Measurements from ENCODE around the gene ABR. TPM values are rescaled to one million over a fixed set of nuclear protein-coding genes. Genes with fewer than 3 reads are reported as not detected.
A peak's percentile ranks its signal among the peaks of the same experiment; 100 is the strongest.
"Not testable (repeated sequence)": the region's sequence is repeated elsewhere in the genome, so short reads cannot be mapped to it uniquely, and the experiment has no call there.

The ABR gene
- total RNA-seq, 1 donor from 2014 or later = 158 TPM

DNA sequence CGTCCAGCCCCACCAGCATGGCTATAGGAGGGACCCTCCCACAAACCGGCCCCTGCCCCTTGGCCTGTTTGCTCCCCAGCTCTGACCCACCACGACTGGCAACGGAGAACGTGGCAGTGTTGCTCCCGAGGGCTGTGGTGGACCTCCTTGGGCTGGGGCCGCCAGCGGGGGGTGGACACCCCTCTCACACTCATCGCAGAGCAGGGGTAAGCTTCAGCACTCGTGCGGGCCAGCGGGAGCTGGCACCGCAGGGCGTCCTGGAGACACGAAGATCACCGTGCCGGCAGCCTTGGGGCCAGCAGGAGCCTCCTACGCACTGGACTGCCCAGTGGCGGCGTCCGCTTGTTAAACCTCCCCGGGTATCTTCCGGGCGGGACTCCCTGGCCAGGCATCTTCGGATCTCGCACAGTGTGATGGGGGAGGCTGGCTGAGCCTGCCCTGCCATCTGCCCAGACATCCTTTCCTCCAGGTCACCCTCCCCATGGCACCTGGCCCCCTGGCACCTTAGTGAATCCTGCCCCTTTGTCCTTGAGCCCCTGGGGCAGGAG lies 53.5 kb downstream of the ABR start:
- intact Hi-C loops (cut with DNase I) = no loop called here
- DNase-seq (ENCODE audit: low spot score) = no peak

DNA sequence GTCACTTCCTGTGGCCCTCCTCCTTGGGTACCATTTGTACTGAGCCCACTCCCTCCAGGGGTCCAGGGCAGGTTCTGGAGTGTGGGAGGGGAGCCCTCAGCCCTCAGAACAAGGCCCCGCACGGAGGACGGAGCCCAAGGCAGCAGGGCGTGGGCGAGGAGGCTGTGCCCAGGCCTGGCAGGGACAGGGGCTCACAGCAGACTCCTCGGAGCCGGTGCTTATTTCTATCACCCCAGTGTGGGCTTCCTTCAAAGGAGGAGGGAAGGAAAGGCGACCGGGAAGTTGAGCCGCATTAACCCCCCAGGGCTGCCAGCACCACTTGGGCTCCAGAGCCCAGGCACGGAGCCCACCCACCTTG lies 54.0 kb downstream of the ABR start:
- no peak for DNase-seq (ENCODE audit: low spot score)
- intact Hi-C loops (cut with DNase I) = no loop called here

DNA sequence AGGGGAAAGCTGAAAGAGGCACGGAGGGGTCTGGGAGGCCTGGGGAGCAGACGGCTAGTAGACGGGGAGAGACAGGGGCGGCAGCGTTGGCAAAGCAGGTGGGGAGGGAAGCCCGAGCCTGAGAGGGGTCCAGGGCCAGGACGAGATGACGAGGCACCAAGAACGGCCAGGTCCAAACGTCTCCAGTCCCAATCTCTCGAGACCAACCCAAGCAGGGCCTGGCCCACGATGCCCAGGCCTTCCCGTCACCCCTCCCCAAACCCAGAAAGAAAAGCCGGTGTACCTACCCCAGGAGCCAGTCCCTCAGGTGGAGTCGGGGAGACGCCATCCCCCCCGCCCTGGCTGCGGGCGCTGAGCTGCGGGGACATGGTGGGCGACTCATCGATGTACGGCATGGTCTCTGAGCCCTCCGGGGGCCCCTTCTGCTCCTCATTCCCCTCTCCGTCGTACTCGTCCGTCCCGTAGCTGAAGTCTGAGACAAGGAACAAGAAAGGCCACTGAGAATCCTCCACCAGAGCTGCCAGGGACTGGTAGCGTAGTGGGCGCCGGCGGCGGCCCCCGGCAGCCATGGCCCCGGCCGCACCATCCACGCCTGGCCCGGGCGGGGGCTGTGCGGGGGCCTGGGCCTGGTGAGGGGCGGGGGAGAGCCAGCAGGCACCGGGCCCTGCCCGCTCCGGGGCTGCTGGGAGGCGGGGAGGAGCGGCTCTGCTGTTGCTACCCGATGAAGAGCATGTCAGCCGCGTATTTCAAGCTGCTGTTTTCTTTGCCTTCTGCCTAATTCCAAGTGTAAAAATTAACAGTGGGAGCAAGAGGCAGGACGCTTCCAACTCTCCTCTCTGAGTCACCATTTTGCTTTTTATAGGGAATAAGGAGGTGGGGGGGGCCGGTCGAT lies 54.6 kb downstream of the ABR start:
- DNase-seq (ENCODE audit: low spot score) = no peak
- intact Hi-C loops (cut with DNase I) = loop anchor here (5.0 kb wide), 1 partner anchor 42 kb away; no protein-coding TSS in a partner anchor

DNA sequence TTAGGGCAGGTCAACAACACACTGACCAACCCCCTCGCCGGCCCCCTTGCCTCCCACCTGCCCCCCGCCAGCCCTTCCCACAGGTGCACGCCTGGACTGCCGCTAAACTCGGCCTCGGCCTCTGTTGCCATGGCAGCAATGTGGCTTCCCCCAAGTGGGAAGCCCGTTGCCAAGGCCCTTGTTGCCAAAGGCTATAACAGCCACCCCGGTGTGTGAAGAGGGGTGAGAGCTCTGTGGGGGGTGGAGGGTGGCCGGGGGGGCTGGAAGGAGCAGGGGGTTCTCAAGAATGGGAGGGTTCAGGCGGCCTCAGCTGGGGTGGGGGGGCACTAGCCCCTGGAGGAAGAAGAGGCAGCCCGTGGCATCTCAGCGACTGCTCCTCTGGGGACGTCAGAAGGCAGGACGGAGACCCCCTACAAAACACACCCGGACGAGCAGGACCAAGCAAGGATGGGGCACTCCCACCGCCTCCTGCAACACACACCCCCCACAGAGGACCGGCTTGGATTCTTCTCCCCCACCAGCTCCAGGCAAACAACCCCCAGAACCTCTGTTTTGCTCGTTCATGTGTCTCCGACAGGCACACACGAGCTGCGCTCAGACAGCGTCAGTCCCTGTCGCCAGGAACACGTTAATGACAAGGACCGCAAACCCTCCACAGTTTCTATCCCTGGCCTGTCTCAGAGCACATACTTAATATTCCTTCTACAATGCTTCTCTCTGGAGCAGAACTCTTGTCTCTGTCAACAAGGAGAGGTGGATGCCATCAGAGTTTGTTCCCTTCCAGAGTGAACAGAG lies 55.7 kb downstream of the ABR start:
- intact Hi-C loops (cut with DNase I) = loop anchor here (1.0 to 5.0 kb wide), 3 partner anchors 23 to 63 kb away; no protein-coding TSS in a partner anchor
- DNase-seq (ENCODE audit: low spot score) = no peak

DNA sequence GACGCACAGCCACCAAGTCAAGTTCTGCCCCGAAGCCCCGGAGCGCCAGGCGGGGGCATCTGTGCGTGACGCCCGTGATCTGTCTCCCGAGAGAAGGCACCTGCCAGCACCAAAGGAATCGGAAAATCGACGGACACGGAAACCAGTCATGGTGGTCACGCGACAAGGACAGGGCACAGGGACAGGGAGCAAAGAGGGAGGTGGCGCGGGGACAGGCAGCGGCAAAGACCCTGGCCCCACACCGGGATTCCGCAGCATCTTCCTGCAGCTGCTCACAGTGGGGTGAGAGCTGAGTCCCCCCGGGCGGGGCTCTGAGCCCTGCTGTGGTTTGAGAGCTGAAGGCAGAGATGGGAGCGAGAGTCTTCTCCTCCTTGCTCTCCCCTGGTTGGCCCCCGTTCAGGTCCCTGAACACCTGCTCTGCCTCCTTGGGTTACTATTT lies 56.4 kb downstream of the ABR start:
- intact Hi-C loops (cut with DNase I) = loop anchor here (1.0 to 5.0 kb wide), 3 partner anchors 24 to 64 kb away; no protein-coding TSS in a partner anchor
- DNase-seq (ENCODE audit: low spot score) = no peak

DNA sequence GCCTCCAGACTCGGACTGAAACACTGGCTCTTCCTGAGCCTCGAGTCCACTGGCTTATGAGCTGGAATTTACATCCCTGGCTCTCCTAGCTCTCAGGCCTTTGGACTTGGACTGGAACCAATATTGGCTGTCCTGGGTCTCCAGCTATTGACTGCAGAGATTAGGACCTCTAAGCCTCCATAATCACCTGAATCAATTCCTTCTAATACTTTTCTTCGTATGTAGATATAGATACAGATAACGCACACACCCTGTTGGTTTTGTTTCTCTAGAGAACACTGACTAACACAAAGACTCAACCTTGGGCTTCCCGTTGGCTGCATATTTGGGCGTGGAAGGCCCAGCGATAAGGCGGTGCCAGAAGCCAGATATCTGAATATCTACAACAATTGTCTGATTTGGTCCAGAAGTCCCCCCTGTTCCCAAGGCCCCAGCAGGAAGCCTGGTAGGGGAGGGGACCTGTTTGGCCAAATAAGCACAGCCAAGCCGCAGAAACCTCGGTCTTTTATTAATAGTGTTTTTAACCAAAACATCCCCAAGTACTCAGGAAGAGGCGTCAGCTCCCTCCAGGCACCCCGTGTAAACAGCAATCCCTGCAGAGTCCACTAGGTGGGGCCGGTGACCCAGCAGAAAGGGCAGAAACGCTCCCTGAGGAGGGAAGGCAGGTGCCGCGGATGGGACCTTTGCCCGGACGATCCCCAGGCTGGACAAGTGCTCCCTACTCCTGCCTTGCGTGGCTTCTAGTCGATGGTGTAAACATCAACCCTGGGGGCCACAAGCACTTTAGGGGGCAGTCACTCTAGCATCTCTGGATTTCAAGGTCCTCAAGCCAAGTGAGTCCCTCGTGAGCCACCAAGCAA lies 57.0 kb downstream of the ABR start:
- intact Hi-C loops (cut with DNase I) = loop anchor here (1.0 to 5.0 kb wide), 3 partner anchors 25 to 65 kb away; no protein-coding TSS in a partner anchor
- peak; percentile 94 for DNase-seq (ENCODE audit: low spot score)

DNA sequence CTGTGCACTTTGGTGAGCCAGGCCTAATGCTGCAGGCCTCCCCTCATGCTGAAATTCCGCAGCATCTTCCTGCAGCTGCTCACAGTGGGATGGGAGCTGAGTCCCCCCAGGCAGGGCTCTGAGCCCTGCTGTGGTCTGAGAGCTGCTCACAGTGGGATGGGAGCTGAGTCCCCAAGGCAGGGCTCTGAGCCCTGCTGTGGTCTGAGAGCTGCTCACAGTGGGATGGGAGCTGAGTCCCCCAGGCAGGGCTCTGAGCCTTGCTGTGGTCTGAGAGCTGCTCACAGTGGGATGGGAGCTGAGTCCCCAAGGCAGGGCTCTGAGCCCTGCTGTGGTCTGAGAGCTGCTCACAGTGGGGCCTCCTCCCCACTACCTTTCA lies 58.4 kb downstream of the ABR start:
- not testable (repeated sequence) for DNase-seq (ENCODE audit: low spot score)
- intact Hi-C loops (cut with DNase I) = loop anchor here (5.0 kb wide), 1 partner anchor 46 kb away; no protein-coding TSS in a partner anchor

DNA sequence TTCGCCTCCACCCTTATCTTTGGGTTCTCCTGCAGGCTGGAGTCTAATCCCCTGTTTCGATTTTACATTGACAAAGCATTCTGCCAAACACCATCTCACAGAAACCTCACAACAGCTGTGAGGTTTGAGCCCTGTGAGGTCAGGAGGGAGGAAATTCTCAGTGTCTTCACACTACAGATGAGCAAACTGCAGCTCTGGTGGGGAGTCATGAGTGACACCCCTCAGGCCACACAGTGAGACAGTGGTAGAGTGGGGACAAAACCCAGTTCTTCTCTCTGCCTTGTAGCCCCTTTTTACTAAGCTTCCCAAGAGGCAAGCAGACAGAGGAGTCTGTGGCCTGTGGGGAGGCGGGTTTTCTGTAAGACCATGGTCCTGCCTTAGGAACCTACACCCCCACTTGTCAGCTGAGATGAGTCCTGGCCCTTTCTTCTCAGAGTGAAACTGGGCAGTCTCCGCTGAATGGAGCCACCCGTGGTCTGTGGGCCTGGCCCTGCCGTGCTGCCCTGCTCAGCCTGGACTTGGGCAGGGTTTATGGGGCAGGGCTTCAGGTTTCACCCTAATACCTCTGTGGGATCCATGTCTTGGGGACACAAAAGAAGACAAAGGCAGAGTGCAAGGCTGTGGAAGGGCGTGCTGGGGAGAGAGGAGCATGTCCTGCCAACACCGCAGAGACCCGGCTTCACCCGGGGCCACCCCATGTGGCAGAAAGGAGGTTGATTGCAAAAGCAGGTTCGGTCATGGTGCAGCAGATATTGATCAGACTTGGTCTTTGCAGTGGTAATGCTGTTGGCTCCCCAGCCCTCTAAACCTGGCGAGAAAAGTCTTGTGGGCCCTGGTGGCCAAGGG lies 59.0 kb downstream of the ABR start:
- intact Hi-C loops (cut with DNase I) = loop anchor here (5.0 kb wide), 1 partner anchor 46 kb away; no protein-coding TSS in a partner anchor

DNA sequence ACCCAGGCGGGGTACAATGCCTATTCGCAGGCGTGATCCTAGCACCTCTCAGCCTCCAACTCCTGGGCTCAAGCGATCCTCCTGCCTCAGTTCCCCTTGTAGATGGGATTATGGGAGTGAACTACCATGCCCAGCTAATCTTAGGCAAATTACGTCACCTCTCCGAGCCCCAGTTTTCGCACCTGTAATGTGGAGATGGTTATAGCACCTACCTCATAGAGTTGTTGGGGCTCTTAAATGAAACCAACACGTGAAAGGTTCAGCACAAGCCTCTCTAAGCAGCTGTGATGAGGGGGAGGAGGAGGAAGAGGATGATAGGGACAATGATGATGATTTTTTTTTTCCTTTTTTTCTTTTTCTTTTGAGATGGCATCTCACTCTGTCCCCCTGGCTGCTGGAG lies 59.9 kb downstream of the ABR start:
- intact Hi-C loops (cut with DNase I) = loop anchor here (5.0 kb wide), 1 partner anchor 47 kb away; no protein-coding TSS in a partner anchor

More for the DNA sequence above, 59.0 kb downstream of the ABR start:
- DNase-seq (ENCODE audit: low spot score) = no peak

DNA sequence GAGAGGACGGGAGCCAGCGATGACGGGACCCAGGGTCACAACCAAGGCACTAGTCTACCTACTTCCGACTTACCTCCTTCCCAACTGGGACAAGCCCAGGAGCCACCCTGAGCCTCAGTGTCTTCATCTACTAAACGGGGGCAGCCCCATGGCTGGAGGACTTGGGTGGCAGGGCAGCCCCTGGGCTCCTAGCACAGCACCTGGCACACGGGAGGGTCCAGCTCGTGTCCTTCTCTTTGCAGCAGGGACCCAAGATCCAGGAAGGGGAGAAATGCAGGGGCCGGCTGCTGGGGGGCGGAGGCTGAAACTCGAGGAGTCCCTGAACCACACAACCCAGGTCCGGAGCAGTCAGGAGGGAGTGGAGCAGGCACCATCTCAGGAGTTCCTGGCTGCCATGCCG lies 63.2 kb downstream of the ABR start:
- DNase-seq (ENCODE audit: low spot score) = no peak
- intact Hi-C loops (cut with DNase I) = no loop called here

More for the DNA sequence above, 59.9 kb downstream of the ABR start:
- no peak for DNase-seq (ENCODE audit: low spot score)

DNA sequence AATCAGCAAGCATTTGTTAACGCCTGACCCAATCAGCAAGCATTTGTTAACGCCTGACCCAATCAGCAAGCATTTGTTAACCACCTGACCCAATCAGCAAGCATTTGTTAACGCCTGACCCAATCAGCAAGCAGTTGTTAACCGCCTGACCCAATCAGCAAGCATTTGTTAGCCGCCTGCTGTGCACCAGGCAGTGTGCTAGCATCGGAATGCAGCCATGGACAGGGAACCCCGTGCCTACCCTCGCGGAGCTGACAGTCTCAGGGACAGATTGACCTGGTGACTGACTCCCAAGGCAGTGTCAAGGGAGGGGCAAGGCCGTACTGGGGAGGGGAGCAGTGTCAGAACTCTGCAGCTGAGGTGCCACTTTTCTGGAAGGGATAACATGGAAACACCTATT lies 66.9 kb downstream of the ABR start:
- intact Hi-C loops (cut with DNase I) = no loop called here
- no peak for DNase-seq (ENCODE audit: low spot score)

DNA sequence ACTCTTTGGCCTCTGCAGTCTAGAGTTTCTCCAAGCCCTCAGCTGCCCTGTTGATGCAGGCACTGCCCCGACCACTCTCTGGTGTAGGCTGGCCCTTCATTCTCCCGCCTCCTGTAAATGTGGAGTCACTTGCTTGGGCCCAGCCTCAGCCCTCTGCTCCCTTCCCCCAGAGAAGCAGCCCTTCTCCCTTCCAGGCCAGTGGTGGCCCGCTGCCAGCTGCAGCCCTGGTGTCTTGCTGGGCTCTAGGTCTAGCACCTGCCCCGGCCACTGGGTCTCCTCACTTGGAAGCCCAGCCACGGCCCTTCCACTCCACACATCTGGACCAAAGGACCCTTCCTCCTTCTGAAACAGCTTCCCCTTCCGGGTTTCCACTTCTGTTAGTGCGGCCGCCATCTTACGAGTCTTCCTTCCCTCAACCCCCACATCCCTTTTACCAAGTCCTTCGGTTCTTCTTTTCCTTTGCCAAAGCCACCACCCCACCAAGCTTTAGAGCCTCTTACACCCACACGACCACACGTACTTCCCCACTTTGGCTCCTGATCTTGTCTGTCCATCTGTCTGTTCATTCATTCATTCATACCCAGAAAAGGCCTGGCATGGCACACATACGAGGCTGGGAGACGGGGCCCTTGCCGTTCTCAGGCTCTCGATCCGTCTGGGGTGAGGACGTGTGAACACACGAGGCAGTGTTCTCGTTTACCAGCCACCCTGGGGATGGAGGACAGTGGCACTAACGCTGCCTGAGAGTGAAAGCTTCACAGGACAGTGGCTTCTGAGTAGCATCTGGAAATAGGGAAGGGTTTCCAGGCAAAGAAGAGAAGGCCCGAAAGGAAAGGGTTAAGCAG lies 68.0 kb downstream of the ABR start:
- intact Hi-C loops (cut with DNase I) = no loop called here
- no peak for DNase-seq (ENCODE audit: low spot score)

DNA sequence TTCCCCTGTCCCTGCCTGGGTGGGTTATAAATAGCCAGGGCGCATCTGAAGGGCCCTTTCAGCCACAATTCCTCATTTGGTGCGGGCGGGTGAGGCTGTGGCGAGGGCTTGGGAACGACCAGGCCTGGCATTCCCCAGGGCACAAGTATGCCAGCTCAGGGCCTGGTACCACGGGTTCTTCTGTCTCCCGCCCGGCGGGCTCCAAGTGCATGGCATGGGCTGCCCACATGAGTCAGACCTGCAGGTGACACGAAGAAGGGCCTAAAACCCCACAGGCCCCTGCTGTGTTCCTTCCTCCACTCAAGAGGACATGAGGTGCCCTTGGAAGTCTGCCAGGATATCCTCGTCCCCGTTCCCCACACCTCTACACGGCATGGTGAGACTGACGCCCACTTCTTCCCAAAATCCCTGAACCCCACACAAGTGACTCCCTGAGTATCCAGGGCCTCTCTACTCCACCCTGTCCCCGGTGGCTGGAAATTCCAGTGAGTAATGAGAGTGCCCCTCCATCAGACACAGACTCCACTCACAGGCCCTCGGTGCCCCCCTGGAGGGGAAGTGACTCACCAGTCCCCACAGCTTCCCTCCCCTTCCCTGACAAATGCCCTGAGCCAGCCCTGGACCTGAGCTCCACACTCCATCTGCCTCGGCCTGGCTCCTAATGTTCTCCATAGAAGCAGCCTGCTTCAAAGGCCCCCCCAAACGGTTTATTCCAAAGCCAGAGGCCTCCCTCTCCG lies 68.8 kb downstream of the ABR start:
- intact Hi-C loops (cut with DNase I) = no loop called here
- DNase-seq (ENCODE audit: low spot score) = peak; percentile 89

DNA sequence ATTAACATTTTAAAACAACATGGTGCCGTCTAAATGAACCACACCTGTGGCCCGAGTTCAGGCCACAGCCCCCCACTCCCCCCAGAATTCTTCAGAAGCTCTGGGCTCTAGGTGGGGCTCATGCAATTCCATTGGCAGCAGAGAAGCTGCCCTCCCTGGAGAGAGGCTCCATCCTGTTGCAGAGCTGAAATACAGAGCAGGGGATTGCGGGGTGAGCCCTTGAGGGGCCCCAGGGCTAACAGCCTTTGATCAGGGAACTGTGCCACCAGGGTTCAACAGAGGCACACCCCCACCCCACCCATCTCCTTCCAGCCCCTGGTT lies 69.3 kb downstream of the ABR start:
- intact Hi-C loops (cut with DNase I) = no loop called here
- DNase-seq (ENCODE audit: low spot score) = no peak

DNA sequence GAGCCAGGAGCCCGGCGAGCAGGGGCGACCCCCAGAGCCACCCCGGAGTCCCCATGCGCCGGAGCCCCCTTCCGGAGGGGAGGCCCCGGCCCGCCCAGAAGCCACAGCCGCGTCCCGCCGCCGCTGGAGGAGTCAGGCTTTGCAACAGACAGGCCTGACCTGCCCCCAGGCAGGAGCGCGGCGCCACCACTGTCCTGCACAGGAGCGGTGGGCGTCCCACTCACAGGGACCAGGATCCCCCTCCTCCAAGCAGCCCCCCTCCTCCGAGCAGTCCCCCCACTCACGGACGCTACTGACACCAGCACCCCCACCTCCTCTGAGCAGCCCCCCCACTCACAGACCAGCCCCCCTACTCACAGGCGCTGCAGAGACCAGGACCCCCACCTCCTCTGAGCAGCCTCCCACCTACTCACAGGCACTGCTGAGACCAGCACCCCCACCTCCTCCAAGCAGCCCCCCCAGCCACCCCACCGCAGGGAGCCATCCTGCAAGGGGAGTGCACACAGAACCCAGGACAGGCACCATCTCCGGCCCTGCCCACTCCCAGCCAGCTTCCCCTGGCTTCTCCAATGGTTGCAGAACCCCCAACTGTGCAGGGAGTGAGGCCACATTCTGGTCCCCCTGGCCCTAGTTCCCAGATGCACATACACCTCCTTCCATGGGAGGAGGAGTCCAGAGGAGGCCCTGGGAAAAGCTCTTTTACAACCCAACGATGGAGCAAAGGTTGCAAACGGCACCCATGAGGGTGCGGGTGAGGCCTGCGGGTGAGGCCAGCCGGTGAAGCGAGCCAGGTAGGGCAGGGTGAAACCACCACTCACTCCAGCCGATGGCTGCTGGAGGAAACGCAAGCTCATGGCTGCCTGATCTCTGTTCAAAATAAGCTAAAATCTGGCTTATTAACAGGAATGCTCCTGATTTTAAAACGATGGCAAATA lies 69.9 kb downstream of the ABR start:
- no peak for DNase-seq (ENCODE audit: low spot score)
- intact Hi-C loops (cut with DNase I) = no loop called here

Data from cardiac septum (tissue), 1 donor.